Central memory CD4-positive, alpha-beta T cell (primary cell): ENCODE results near the gene PER1.

ENCODE experiments used
- DNase-seq: peaks from one replicate; pipeline ENCODE4 v3.0.0; 2022

PER1 gene

GRCh38 chr17:8091033-8091687 lies 61.0 kb downstream of the PER1 start:
- no peak for DNase-seq
